Spleen (tissue), 11 donors: ENCODE data around the gene TMEM88. TPM values are rescaled to one million over a fixed set of nuclear protein-coding genes. Genes with fewer than 3 reads are reported as not detected.

Experiments used
- DNase-seq: peaks from one replicate; pipeline ENCODE4 v3.0.0-alpha.2; 2020
- H3K27ac ChIP-seq, 8 donors: fragments of 200-600 bp; sonication (generic) in 7 of 8; 1 replicate in 4 of 8; 2 replicates in 4 of 8; pipeline versions ENCODE4 v1.5.0 to v1.8.0; 2016 to 2021; ENCODE audit warnings: inconsistent platforms in 4 of 8, mild to moderate bottlenecking in 4 of 8, moderate library complexity in 1 of 8
- H3K27me3 ChIP-seq, 7 donors: fragments of 200-600 bp; sonication (generic) in 6 of 7; replicated peaks in 1 of 7; 1 replicate in 4 of 7; 2 replicates in 3 of 7; pipeline versions ENCODE4 v1.5.0 to v1.8.0; 2016 to 2021; ENCODE audit warnings: inconsistent platforms in 3 of 7, mild to moderate bottlenecking in 1 of 7
- H3K36me3 ChIP-seq, 6 donors: fragments of 200-600 bp; sonication (generic) in 5 of 6; 1 replicate in 4 of 6; 2 replicates in 2 of 6; pipeline versions ENCODE4 v1.5.0 to v1.8.0; 2016 to 2021; ENCODE audit warnings: inconsistent platforms in 2 of 6
- H3K4me1 ChIP-seq, 6 donors: fragments of 200-600 bp; sonication (generic) in 5 of 6; 1 replicate in 3 of 6; 2 replicates in 3 of 6; pipeline versions ENCODE4 v1.5.0 to v1.8.0; 2016 to 2021; ENCODE audit warnings: inconsistent platforms in 3 of 6
- H3K4me3 ChIP-seq, 8 donors: fragments of 200-600 bp; sonication (generic) in 7 of 8; 1 replicate in 4 of 8; 2 replicates in 4 of 8; pipeline versions ENCODE4 v1.5.0 to v1.8.0; 2016 to 2021; ENCODE audit warnings: inconsistent platforms in 4 of 8, mild to moderate bottlenecking in 4 of 8, moderate library complexity in 2 of 8
- H3K9me3 ChIP-seq, 8 donors: fragments of 200-600 bp; sonication (generic) in 7 of 8; 1 replicate in 4 of 8; 2 replicates in 4 of 8; pipeline versions ENCODE4 v1.5.0 to v1.8.0; 2016 to 2021; ENCODE audit warnings: inconsistent platforms in 4 of 8
- POLR2A ChIP-seq, 3 donors: fragments of 450-650 bp; IDR thresholded peaks; one replicate each; pipeline ENCODE4 v1.5.1; 2017; ENCODE audit warnings: antibody characterized with exemption in 3 of 3, mild to moderate bottlenecking in 1 of 3
- POLR2AphosphoS5 ChIP-seq, 3 donors: sonication (generic); formaldehyde crosslinking; IDR thresholded peaks; one replicate each; pipeline ENCODE4 v1.5.1; 2017; ENCODE audit warnings: antibody characterized with exemption in 3 of 3
- whole genome bisulfite sequencing, 5 donors: extraction: QIAGEN DNeasy Blood & Tissue Kit in 3 of 5; methylation state at CpG; one replicate each; pipeline versions ENCODE4 v1.1.5 to v1.1.7; 2013 to 2018; 5-methylcytosine and 5-hydroxymethylcytosine counted together
- intact Hi-C: fragments of 100-400 bp; cut with DNase I; formaldehyde crosslinking; loops from one replicate; pipeline ENCODE4 v1.15.0; 2023; ENCODE audit warnings: low total_unique reads
- polyA plus RNA-seq, 3 donors: library from polyadenylated mRNA; stranded (reverse); fragments of 200-250 nt; gene quantifications; one replicate each; pipeline ENCODE4 v1.2.1, GENCODE V29; 2013
- total RNA-seq, 7 donors: library from RNA; depleted of rRNA in 3 of 7; stranded (reverse); fragments of >200 nt in 3 of 7; fragmentation: NEBNext Ultra II Directional in 4 of 7; extraction: Animal tissue kit (Norgen Biotek cat#: 25700) in 4 of 7; gene quantifications; one replicate each; pipeline versions ENCODE4 v1.1.0 to v1.2.1, GENCODE V29; 2016 to 2021
- TF ChIP-seq, protein P1 (sequence below), 11 experiments: fragments of 200-600 bp in 7 of 11; fragments of 450-650 bp in 4 of 11; sonication (generic) in 4 of 11; IDR thresholded peaks in 8 of 11; conservative IDR thresholded peaks in 3 of 11; 1 replicate in 7 of 11; 2 replicates in 4 of 11; pipeline versions ENCODE4 v1.4.0 to v1.8.0; 2016 to 2021; ENCODE audit warnings: antibody characterized with exemption in 11 of 11, inconsistent platforms in 4 of 11, mild to moderate bottlenecking in 1 of 11
- donor health status: healthy with polysubstance abuse.
- donor health status: DM: no; HTN: no; CAD: no; lungs with moderate emphysema.
- donor health status: DM: no; HTN: no; CAD: no.
- donor health status: Bipolar disorder and iron deficiency.
- donor health status: healthy.
- donor health status: DM: no; HTN: no; CAD: no.
- donor health status: DM: yes; HTN: yes; CAD: no.

The TMEM88 gene
- total and polyA plus RNA-seq, 10 donors, result 5.2 to 31.8 (median 14.5) TPM

DNA sequence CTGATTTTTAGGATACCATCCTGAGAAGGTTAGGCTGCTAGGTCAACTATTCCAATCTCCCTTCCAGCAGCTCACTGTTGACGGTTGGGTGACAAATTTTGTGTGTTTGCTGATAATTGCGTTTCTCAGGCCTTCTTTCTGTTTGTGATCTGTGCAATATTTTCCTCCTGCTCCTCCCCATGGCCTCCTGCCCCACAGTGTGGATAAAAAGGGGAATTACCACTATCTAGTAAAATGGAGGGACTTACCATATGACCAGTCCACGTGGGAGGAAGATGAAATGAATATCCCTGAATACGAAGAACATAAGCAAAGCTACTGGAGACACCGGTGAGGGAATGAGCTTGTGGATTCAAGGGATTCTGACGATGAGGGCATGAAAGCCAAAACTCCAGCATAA, 42.9 kb downstream of the TMEM88 start:
- H3K4me1 ChIP-seq, result peaks cover 0 to 14% (median 0%) of the 10 kb centered on the region in 6 donors
- TF ChIP-seq, protein P1, sequence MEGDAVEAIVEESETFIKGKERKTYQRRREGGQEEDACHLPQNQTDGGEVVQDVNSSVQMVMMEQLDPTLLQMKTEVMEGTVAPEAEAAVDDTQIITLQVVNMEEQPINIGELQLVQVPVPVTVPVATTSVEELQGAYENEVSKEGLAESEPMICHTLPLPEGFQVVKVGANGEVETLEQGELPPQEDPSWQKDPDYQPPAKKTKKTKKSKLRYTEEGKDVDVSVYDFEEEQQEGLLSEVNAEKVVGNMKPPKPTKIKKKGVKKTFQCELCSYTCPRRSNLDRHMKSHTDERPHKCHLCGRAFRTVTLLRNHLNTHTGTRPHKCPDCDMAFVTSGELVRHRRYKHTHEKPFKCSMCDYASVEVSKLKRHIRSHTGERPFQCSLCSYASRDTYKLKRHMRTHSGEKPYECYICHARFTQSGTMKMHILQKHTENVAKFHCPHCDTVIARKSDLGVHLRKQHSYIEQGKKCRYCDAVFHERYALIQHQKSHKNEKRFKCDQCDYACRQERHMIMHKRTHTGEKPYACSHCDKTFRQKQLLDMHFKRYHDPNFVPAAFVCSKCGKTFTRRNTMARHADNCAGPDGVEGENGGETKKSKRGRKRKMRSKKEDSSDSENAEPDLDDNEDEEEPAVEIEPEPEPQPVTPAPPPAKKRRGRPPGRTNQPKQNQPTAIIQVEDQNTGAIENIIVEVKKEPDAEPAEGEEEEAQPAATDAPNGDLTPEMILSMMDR (IDR thresholded peaks at IDR 0.05 in 8 of 11, conservative IDR thresholded peaks at IDR 0.05 in 3 of 11), result peak in 9 of 11 experiments; percentile 31 to 67 (median 47)
- TF ChIP-seq POLR2AphosphoS5 (IDR thresholded peaks at IDR 0.05), result no peak
- no peak for TF ChIP-seq POLR2A (IDR thresholded peaks at IDR 0.05)
- WGBS, 5 donors, result 49 to 71% (median 56%) methylated on average over 6 of the region's 6 CpGs
- no peak overlapping the region for H3K4me3 ChIP-seq
- no peaks in the 10 kb centered on the region for H3K9me3 ChIP-seq
- intact Hi-C loops, result no loop called here
- H3K36me3 ChIP-seq, result peaks cover 4 to 100% (median 98%) of the 10 kb centered on the region in 6 donors
- no peak overlapping the region for H3K27ac ChIP-seq
- DNase-seq, result no peak
- H3K27me3 ChIP-seq, result no peaks in the 10 kb centered on the region

DNA sequence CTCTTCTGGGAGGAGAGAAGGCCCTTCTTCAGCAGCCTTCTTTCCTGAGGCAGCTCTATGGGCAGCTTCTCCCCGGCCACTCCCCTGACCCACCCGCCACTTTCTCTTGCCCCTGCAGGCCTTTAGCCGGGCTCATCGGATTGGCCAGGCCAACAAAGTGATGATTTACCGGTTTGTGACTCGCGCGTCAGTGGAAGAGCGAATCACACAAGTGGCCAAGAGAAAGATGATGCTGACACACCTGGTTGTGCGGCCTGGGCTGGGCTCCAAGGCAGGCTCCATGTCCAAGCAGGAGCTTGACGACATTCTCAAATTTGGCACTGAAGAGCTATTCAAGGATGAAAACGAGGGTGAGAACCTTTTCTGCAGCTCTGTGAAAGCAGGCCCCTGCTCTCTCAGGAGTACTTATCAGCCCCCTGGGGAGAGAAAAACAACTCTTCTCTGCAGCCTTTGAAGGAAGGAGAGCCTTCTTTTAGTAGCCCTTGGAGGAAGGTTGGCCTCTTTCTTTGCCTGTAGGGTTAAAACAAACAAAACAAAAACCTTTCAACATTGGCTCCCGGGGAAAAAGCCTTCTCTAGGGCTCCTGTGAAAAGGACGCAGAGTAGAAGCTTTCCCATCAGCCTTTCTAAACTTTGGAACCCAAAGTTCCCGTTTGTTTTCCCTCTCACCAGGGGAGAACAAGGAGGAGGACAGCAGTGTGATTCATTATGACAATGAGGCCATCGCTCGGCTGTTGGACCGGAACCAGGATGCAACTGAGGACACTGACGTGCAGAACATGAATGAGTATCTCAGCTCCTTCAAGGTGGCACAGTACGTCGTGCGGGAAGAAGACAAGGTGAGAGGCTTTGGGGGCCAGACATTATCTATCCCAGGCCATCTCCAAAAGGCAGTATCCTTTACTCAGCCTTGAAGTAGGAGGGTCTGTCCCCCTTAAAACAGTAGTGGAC, 48.6 kb downstream of the TMEM88 start:
- Histone ChIP-seq H3K36me3 (peaks cover 2 to 100% (median 100%) of the 10 kb centered on the region in 6 donors), H3K4me1 (peaks cover 0 to 4% (median 0%) of the 10 kb centered on the region in 6 donors), H3K9me3 (no peaks in the 10 kb centered on the region), H3K27me3 (no peaks in the 10 kb centered on the region), H3K27ac (no peak overlapping the region), H3K4me3 (no peak overlapping the region)
- no peak for DNase-seq
- WGBS, 5 donors, result 89 to 94% (median 91%) methylated on average over 22 of the region's 22 CpGs
- no peak for TF ChIP-seq POLR2AphosphoS5 (IDR thresholded peaks at IDR 0.05)
- TF ChIP-seq POLR2A (IDR thresholded peaks at IDR 0.05), result no peak
- TF ChIP-seq, protein P1 (IDR thresholded peaks at IDR 0.05 in 8 of 11, conservative IDR thresholded peaks at IDR 0.05 in 3 of 11), result no peak
- intact Hi-C loops, result no loop called here

Other genes with a start within 250 kb of the TMEM88 start
- gene FXR2, start 240.2 kb upstream of the TMEM88 start, total RNA-seq, result 10 to 100 TPM; 17.7 to 29.3 (median 26.7) TPM
- 10 to 100 TPM; 18.9 to 26.9 (median 20.4) TPM for gene FXR2, start 240.2 kb upstream of the TMEM88 start, polyA plus RNA-seq
- 10 to 100 TPM; 65.1 to 98.6 (median 80.6) TPM for gene SAT2, start 227.2 kb upstream of the TMEM88 start, total RNA-seq
- gene SAT2, start 227.2 kb upstream of the TMEM88 start, polyA plus RNA-seq, result 100 to 1,000 TPM; 116 to 229 (median 191) TPM
- 1 to 10 TPM in 2 of 7 donors, under 1 TPM in 3, not detected in 2; 0.49 to 1.9 (median 0.70) TPM for gene SHBG, start 224.9 kb upstream of the TMEM88 start, total RNA-seq
- under 1 TPM; 0.27 to 0.35 (median 0.28) TPM for gene SHBG, start 224.9 kb upstream of the TMEM88 start, polyA plus RNA-seq
- gene ATP1B2, start 204.1 kb upstream of the TMEM88 start, total RNA-seq, result 10 to 100 TPM in 1 of 7 donors, 1 to 10 TPM in 6; 3.8 to 10.1 (median 5.1) TPM
- gene ATP1B2, start 204.1 kb upstream of the TMEM88 start, polyA plus RNA-seq, result under 1 TPM; 0.26 to 0.56 (median 0.54) TPM
- gene TP53, start 167.6 kb upstream of the TMEM88 start, total RNA-seq, result 10 to 100 TPM; 37.0 to 83.9 (median 58.5) TPM
- 10 to 100 TPM; 33.6 to 48.1 (median 40.1) TPM for gene TP53, start 167.6 kb upstream of the TMEM88 start, polyA plus RNA-seq
- gene WRAP53, start 166.6 kb upstream of the TMEM88 start, total RNA-seq, result 10 to 100 TPM in 1 of 7 donors, 1 to 10 TPM in 6; 8.5 to 10.6 (median 9.5) TPM
- 10 to 100 TPM; 13.3 to 21.8 (median 16.4) TPM for gene WRAP53, start 166.6 kb upstream of the TMEM88 start, polyA plus RNA-seq
- under 1 TPM in 6 of 7 donors, not detected in 1; 0.17 to 0.60 (median 0.29) TPM for gene EFNB3, start 149.9 kb upstream of the TMEM88 start, total RNA-seq
- under 1 TPM; 0.04 to 0.11 (median 0.06) TPM for gene EFNB3, start 149.9 kb upstream of the TMEM88 start, polyA plus RNA-seq
- gene DNAH2, start 137.3 kb upstream of the TMEM88 start, total RNA-seq, result 1 to 10 TPM in 1 of 7 donors, under 1 TPM in 5, not detected in 1; 0.13 to 1.1 (median 0.23) TPM
- gene DNAH2, start 137.3 kb upstream of the TMEM88 start, polyA plus RNA-seq, result under 1 TPM; 0.02 to 0.03 (median 0.02) TPM
- 100 to 1,000 TPM in 1 of 7 donors, 10 to 100 TPM in 6; 22.3 to 110 (median 60.8) TPM for gene KDM6B, start 20.8 kb upstream of the TMEM88 start, total RNA-seq
- 10 to 100 TPM in 1 of 3 donors, 1 to 10 TPM in 2; 2.9 to 11.7 (median 4.0) TPM for gene KDM6B, start 20.8 kb upstream of the TMEM88 start, polyA plus RNA-seq
- gene NAA38, start 2.5 kb downstream of the TMEM88 start, total RNA-seq, result 100 to 1,000 TPM in 1 of 7 donors, 10 to 100 TPM in 6; 51.0 to 111 (median 56.9) TPM
- gene NAA38, start 2.5 kb downstream of the TMEM88 start, polyA plus RNA-seq, result 100 to 1,000 TPM; 119 to 185 (median 182) TPM
- 10 to 100 TPM in 1 of 7 donors, 1 to 10 TPM in 6; 4.1 to 13.2 (median 5.9) TPM for gene CYB5D1, start 2.9 kb downstream of the TMEM88 start, total RNA-seq
- gene CYB5D1, start 2.9 kb downstream of the TMEM88 start, polyA plus RNA-seq, result 1 to 10 TPM; 2.1 to 3.8 (median 2.9) TPM
- gene CHD3, start 33.7 kb downstream of the TMEM88 start, total RNA-seq, result 100 to 1,000 TPM in 2 of 7 donors, 10 to 100 TPM in 5; 60.9 to 117 (median 83.6) TPM
- 10 to 100 TPM; 37.0 to 84.3 (median 71.8) TPM for gene CHD3, start 33.7 kb downstream of the TMEM88 start, polyA plus RNA-seq
- 10 to 100 TPM in 1 of 7 donors, 1 to 10 TPM in 6; 2.5 to 20.7 (median 3.4) TPM for gene RNF227, start 61.2 kb downstream of the TMEM88 start, total RNA-seq
- 1 to 10 TPM; 2.4 to 4.0 (median 3.8) TPM for gene RNF227, start 61.2 kb downstream of the TMEM88 start, polyA plus RNA-seq
- gene KCNAB3, start 74.8 kb downstream of the TMEM88 start, total RNA-seq, result 1 to 10 TPM; 1.1 to 6.3 (median 4.2) TPM
- 1 to 10 TPM; 2.3 to 5.6 (median 2.9) TPM for gene KCNAB3, start 74.8 kb downstream of the TMEM88 start, polyA plus RNA-seq
- gene TRAPPC1, start 76.9 kb downstream of the TMEM88 start, total RNA-seq, result 100 to 1,000 TPM in 3 of 7 donors, 10 to 100 TPM in 4; 71.1 to 120 (median 98.9) TPM
- 100 to 1,000 TPM; 128 to 172 (median 135) TPM for gene TRAPPC1, start 76.9 kb downstream of the TMEM88 start, polyA plus RNA-seq
- gene CNTROB, start 77.1 kb downstream of the TMEM88 start, total RNA-seq, result 10 to 100 TPM; 22.6 to 27.0 (median 25.2) TPM
- gene CNTROB, start 77.1 kb downstream of the TMEM88 start, polyA plus RNA-seq, result 10 to 100 TPM; 19.6 to 27.1 (median 24.2) TPM
- under 1 TPM in 2 of 7 donors, not detected in 5; 0.07 to 0.43 TPM for gene GUCY2D, start 147.5 kb downstream of the TMEM88 start, total RNA-seq
- gene GUCY2D, start 147.5 kb downstream of the TMEM88 start, polyA plus RNA-seq, result under 1 TPM in 1 of 3 donors, not detected in 2; 0.03 TPM
- gene ALOX15B, start 184.0 kb downstream of the TMEM88 start, total RNA-seq, result 1 to 10 TPM in 5 of 7 donors, under 1 TPM in 2; 0.13 to 6.2 (median 2.8) TPM
- gene ALOX15B, start 184.0 kb downstream of the TMEM88 start, polyA plus RNA-seq, result 1 to 10 TPM; 1.0 to 7.8 (median 2.7) TPM
- gene ALOX12B, start 232.7 kb downstream of the TMEM88 start, total RNA-seq, result 1 to 10 TPM in 2 of 7 donors, under 1 TPM in 1, not detected in 4; 0.47 to 1.3 (median 1.0) TPM
- gene ALOX12B, start 232.7 kb downstream of the TMEM88 start, polyA plus RNA-seq, result under 1 TPM; 0.80 to 0.89 (median 0.83) TPM